ENCODE results near the gene HLA-C. TPM values are rescaled to one million over a fixed set of nuclear protein-coding genes. Genes with fewer than 3 reads are reported as not detected.
A peak's percentile ranks its signal among the peaks of the same experiment; 100 is the strongest.

HLA-C gene
- total and polyA plus RNA-seq, 7 donors = 129 to 907 (median 349) TPM

DNA sequence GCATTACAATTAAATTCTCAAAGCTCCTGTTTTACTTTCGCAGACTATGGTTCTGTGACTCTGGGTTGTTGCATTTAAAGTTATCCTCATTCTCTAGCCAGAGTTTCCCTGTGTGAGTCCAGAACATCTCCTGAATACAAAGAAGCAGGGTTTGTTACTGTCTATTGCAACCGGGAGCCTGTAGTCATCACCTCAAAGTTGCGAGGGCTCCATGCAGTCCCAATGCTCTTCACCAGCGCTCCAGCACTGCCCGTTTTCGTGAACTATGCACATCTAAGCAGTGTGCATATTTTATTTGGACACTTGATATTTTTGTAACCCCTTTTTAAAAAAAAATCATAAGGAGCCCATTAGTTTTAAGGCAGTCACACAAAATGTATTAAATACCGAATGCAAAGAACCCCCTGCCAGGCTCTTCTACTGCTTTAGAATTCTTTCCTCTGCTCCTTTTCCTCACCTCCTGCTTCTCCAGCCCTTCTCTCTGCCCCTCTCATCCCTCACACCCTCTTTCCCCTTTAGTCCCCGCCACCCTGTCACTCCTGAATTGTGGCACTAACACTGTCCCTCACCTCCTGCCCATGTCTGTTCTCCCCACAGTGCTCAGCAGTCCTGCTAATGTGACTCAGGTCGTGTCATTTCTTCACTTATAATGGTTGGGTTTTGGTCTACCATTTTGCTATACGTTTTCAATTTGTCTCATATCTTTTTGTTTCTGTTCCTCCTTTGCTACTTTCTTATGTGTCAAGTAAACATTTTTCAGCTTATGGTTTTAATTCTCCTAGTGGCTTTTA is 1.1 kb upstream of the HLA-C start:
- intact Hi-C loops (cut with DNase I) = loop anchor here (1.0 to 5.0 kb wide), 3 partner anchors 76 to 136 kb away; partner anchors contain the start of gene PSORS1C2
- H3K27ac ChIP-seq = peak overlapping the region; percentile 76 to 98 (median 96)

DNA sequence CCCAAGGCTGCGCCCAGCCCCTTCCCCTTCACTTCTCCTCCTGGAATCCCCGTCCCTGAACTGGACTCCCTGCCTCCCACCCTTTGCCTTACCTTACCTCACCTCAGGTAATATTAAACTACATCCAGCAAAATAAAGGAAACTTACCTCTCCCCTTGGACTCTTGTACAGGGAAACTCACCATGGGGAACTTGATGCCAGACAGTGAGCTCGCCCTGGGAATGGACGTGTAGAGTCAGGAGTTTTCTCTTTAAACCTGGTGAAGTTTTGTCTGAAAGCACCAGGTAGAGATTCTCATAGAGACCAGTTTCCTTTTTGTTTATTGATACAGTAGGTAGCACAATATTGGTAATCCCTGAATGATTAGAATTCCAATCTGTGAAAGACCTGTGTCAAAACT is 544 bp upstream of the HLA-C start:
- Histone ChIP-seq H3K36me3 (peaks cover 0 to 10% (median 6%) of the 10 kb centered on the region in 4 donors), H3K9me3 (no peaks in the 10 kb centered on the region), H3K27ac (peak overlapping the region; percentile 76 to 98 (median 96)), H3K4me1 (peaks cover 0 to 12% (median 3%) of the 10 kb centered on the region in 4 donors), H3K4me3 (peak overlapping the region; percentile 49 to 95 (median 82)), H3K27me3 (no peaks in the 10 kb centered on the region)
- intact Hi-C loops (cut with DNase I) = loop anchor here (1.0 to 5.0 kb wide), 3 partner anchors 76 to 135 kb away; partner anchors contain the start of gene PSORS1C2
- TF ChIP-seq POLR2A (IDR thresholded peaks at IDR 0.05) (no peak), POLR2AphosphoS5 (IDR thresholded peaks at IDR 0.05) (no peak), EP300 (IDR thresholded peaks at IDR 0.05) (no peak)
- TF ChIP-seq, protein P1, sequence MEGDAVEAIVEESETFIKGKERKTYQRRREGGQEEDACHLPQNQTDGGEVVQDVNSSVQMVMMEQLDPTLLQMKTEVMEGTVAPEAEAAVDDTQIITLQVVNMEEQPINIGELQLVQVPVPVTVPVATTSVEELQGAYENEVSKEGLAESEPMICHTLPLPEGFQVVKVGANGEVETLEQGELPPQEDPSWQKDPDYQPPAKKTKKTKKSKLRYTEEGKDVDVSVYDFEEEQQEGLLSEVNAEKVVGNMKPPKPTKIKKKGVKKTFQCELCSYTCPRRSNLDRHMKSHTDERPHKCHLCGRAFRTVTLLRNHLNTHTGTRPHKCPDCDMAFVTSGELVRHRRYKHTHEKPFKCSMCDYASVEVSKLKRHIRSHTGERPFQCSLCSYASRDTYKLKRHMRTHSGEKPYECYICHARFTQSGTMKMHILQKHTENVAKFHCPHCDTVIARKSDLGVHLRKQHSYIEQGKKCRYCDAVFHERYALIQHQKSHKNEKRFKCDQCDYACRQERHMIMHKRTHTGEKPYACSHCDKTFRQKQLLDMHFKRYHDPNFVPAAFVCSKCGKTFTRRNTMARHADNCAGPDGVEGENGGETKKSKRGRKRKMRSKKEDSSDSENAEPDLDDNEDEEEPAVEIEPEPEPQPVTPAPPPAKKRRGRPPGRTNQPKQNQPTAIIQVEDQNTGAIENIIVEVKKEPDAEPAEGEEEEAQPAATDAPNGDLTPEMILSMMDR (IDR thresholded peaks at IDR 0.05) = no peak
- DNase-seq = no peak
- 6 to 11% methylated on average over 4 of the region's 4 CpGs for WGBS, 2 donors

More for the DNA sequence above, 1.1 kb upstream of the HLA-C start:
- H3K9me3 ChIP-seq = no peaks in the 10 kb centered on the region
- peaks cover 0 to 12% (median 3%) of the 10 kb centered on the region in 4 donors for H3K4me1 ChIP-seq
- WGBS, 2 donors = 49 to 67% methylated on average over 10 of the region's 10 CpGs
- peak overlapping the region in 3 of 4 donors; percentile 49 to 91 (median 73) for H3K4me3 ChIP-seq
- peaks cover 0 to 10% (median 6%) of the 10 kb centered on the region in 4 donors for H3K36me3 ChIP-seq
- no peaks in the 10 kb centered on the region for H3K27me3 ChIP-seq
- DNase-seq = no peak
- TF ChIP-seq POLR2A (IDR thresholded peaks at IDR 0.05) (no peak), POLR2AphosphoS5 (IDR thresholded peaks at IDR 0.05) (no peak), EP300 (IDR thresholded peaks at IDR 0.05) (no peak)
- TF ChIP-seq, protein P1 (IDR thresholded peaks at IDR 0.05) = no peak

DNA sequence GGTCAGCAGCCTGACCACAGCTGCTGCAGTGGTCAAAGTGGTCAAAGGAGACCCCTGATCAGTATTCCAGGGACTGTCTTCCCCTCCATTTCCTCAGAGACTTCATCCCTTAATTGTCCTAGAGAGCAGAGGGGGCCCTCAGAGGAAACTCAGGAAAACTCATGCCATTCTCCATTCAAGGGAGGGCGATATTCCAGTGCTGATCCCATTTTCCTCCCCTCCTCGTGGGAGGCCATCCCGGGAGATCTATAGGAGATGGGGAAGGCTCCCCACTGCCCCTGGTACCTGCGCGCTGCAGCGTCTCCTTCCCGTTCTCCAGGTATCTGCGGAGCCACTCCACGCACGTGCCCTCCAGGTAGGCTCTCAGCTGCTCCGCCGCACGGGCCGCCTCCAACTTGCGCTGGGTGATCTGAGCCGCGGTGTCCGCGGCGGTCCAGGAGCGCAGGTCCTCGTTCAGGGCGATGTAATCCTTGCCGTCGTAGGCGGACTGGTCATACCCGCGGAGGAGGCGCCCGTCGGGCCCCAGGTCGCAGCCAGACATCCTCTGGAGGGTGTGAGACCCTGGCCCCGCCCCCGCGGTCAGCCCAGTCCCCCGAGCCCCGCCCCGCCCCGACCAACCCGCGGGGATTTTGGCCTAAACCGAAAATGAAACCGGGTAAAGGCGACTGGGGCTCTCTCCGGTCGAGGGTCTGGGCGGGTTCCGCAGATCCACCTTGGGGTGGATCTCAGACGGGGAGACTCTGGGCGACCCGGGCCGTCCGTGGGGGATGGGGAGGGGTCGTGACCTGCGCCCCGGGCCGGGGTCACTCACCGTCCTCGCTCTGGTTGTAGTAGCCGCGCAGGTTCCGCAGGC is 878 bp downstream of the HLA-C start:
- peaks cover 0 to 10% (median 6%) of the 10 kb centered on the region in 4 donors for H3K36me3 ChIP-seq
- peak; percentile 87 for DNase-seq
- WGBS, 2 donors = 2 to 9% methylated on average over 60 to 62 of the region's 62 CpGs
- no peak for TF ChIP-seq EP300 (IDR thresholded peaks at IDR 0.05)
- peak in 1 of 4 donors; percentile 15 for TF ChIP-seq POLR2AphosphoS5 (IDR thresholded peaks at IDR 0.05)
- no peaks in the 10 kb centered on the region for H3K9me3 ChIP-seq
- H3K4me3 ChIP-seq = peak overlapping the region; percentile 49 to 95 (median 82)
- H3K4me1 ChIP-seq = peaks cover 0 to 12% (median 3%) of the 10 kb centered on the region in 4 donors
- no peaks in the 10 kb centered on the region for H3K27me3 ChIP-seq
- intact Hi-C loops (cut with DNase I) = loop anchor here (5.0 kb wide), 1 partner anchor 134 kb away; the partner anchor contains the start of gene PSORS1C2
- H3K27ac ChIP-seq = peak overlapping the region; percentile 76 to 98 (median 96)

DNA sequence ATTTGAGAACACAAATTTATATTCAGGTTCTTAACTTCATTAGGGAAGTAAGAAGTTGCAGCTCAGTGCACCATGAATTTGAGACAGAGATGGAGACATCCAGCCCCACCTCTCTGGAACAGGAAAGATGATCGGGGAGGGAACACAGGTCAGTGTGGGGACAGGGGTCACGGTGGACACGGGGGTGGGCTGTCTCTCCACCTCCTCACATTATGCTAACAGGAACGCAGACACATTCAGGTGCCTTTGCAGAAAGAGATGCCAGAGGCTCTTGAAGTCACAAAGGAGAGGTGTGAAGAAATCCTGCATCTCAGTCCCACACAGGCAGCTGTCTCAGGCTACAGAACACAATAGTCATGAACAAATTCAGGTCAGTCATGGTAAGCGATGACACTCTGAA is 3.1 kb downstream of the HLA-C start:
- Histone ChIP-seq H3K27ac (no peak overlapping the region), H3K4me1 (peaks cover 0 to 12% (median 3%) of the 10 kb centered on the region in 4 donors), H3K27me3 (no peaks in the 10 kb centered on the region), H3K36me3 (peaks cover 0 to 10% (median 6%) of the 10 kb centered on the region in 4 donors), H3K9me3 (no peaks in the 10 kb centered on the region), H3K4me3 (no peak overlapping the region)
- intact Hi-C loops (cut with DNase I) = no loop called here
- WGBS, 2 donors = 55 to 66% methylated on average over 5 of the region's 5 CpGs
- TF ChIP-seq POLR2A (IDR thresholded peaks at IDR 0.05) = no peak
- TF ChIP-seq, protein P1 (IDR thresholded peaks at IDR 0.05) = no peak
- no peak for TF ChIP-seq POLR2AphosphoS5 (IDR thresholded peaks at IDR 0.05)
- no peak for TF ChIP-seq EP300 (IDR thresholded peaks at IDR 0.05)
- DNase-seq = no peak

Measured in sigmoid colon (tissue), 7 donors.